ENCODE data around the gene FZD7.

DNA sequence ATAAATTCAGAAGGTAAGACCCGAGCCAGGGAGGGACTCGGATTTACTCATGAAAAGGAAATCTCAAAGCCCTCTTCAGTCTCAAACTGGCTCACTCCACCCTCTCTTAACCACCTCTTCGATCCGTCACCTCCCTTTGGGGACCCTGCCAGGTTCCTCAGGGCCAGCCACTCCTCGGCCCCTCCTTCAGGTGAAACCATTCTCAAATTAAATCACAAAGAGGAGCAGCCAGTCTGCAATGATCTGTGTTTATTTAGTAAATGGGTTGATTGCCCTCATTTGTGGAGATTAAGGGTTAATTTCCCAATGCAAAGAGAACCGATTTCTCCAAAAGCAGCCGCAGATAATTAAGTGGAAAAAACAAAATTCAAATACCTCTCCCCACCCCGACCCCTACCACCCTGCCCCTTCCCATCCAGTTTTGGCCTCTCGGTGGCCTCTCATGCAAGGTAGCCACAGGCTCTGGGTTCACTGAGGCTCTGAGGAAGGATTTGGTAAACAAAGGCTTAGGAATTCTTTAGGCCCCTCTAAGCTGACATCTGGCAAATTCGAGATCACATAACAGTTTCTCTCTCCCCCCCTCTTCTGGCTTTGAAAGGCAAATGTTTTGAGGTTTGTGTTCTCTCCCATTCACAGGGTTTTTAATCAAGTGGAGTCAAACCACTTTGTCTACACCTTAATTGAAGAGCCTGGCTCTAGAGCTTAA, 10.3 kb upstream of the FZD7 start:
- TF ChIP-seq EP300 (IDR thresholded peaks at IDR 0.05; ENCODE audit: borderline replicate concordance in 1 of 2, low read depth in 2 of 2, low read length in 2 of 2) (peak in 1 of 2 experiments; percentile 64; a peak in 1 of 3 replicates), CTCF (IDR thresholded peaks at IDR 0.05; ENCODE audit: control extremely low read depth in 1 of 3, insufficient read depth in 1 of 3, low read depth in 1 of 3, low read length in 3 of 3) (peak in 2 of 3 experiments; percentile 2 to 16; a peak in 1 of 4 replicates), BCL11A (IDR thresholded peaks at IDR 0.05; ENCODE audit: low read depth in 2 of 2, low read length in 2 of 2) (no peak), POLR2AphosphoS5 (IDR thresholded peaks at IDR 0.05; ENCODE audit: low read depth, low read length) (no peak), RFX5 (IDR thresholded peaks at IDR 0.05; ENCODE audit: borderline replicate concordance, low read depth, low read length) (no peak), SRF (IDR thresholded peaks at IDR 0.05; ENCODE audit: low read depth, low read length) (no peak), POLR2A (IDR thresholded peaks at IDR 0.05; ENCODE audit: control extremely low read depth in 1 of 2, low read depth in 2 of 2, low read length in 2 of 2) (no peak), CBX8 (IDR thresholded peaks at IDR 0.05; ENCODE audit: borderline replicate concordance, low read depth, low read length) (no peak), GTF2F1 (IDR thresholded peaks at IDR 0.05; ENCODE audit: borderline replicate concordance, low read depth, low read length) (no peak), RXRA (IDR thresholded peaks at IDR 0.05; ENCODE audit: insufficient read depth, low read depth, low read length) (0 out of 2 replicates have a peak, but pooled peaks have one; percentile 2), SIN3A (conservative IDR thresholded peaks at IDR 0.05 in 1 of 2, IDR thresholded peaks at IDR 0.05 in 1 of 2; ENCODE audit: low read depth in 1 of 2, low read length in 2 of 2) (peak in 1 of 2 experiments; percentile 58; a peak in 1 of 4 replicates), EZH2 (IDR thresholded peaks at IDR 0.05; ENCODE audit: low read depth, low read length, severe bottlenecking) (no peak), CHD2 (IDR thresholded peaks at IDR 0.05; ENCODE audit: low read length) (no peak)

Data from H1 (cell line).